Epithelial cell of esophagus (primary cell): ENCODE measurements around the gene DGKH.

ENCODE experiments used
- DNase-seq: peaks from one replicate; pipeline ENCODE4 v3.0.0; 2010; ENCODE audit warnings: low read depth
- H3K4me3 ChIP-seq: 2 replicates; pipeline ENCODE4 v1.5.1; 2011; ENCODE audit warnings: mild to moderate bottlenecking, low read length, control low read depth
- TF ChIP-seq, protein P1 (sequence below): IDR thresholded peaks from 2 replicates; pipeline ENCODE4 v1.5.1; 2011; ENCODE audit warnings: low read depth, mild to moderate bottlenecking, low read length, control low read depth, inconsistent platforms; ENCODE audit not compliant: insufficient read depth; ENCODE audit errors: missing control alignments

The DGKH gene

GRCh38 chr13:42228527-42228926 is 180.1 kb downstream of the DGKH start:
- TF ChIP-seq, protein P1, sequence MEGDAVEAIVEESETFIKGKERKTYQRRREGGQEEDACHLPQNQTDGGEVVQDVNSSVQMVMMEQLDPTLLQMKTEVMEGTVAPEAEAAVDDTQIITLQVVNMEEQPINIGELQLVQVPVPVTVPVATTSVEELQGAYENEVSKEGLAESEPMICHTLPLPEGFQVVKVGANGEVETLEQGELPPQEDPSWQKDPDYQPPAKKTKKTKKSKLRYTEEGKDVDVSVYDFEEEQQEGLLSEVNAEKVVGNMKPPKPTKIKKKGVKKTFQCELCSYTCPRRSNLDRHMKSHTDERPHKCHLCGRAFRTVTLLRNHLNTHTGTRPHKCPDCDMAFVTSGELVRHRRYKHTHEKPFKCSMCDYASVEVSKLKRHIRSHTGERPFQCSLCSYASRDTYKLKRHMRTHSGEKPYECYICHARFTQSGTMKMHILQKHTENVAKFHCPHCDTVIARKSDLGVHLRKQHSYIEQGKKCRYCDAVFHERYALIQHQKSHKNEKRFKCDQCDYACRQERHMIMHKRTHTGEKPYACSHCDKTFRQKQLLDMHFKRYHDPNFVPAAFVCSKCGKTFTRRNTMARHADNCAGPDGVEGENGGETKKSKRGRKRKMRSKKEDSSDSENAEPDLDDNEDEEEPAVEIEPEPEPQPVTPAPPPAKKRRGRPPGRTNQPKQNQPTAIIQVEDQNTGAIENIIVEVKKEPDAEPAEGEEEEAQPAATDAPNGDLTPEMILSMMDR: no peak
- DNase-seq: no peak
- no peak overlapping the region for H3K4me3 ChIP-seq

GRCh38 chr13:42229287-42229686 is 180.8 kb downstream of the DGKH start:
- DNase-seq: no peak
- TF ChIP-seq, protein P1: no peak
- no peak overlapping the region for H3K4me3 ChIP-seq

DNA sequence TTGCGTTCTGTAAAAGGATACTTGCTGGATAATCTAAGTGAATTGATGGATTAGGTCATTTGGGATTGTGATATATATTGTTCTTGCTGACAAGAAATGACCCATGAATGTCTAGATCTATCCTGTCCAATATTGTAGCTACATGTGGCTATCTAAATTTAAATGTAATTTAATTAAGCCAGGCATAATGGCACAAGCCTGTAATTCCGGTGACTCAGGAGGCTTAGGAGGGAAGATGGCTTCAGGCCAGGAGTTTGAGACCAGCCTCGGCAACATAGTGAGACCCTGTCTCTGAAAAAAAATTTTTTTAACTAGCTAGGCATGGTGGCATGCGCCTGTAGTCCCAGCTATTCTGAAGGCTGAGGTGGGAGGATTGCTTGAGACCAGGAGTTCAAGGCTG is 184.2 kb downstream of the DGKH start:
- no peak for DNase-seq
- TF ChIP-seq, protein P1: no peak
- no peak overlapping the region for H3K4me3 ChIP-seq

GRCh38 chr13:42233726-42234125 is 185.3 kb downstream of the DGKH start:
- no peak overlapping the region for H3K4me3 ChIP-seq
- no peak for DNase-seq
- TF ChIP-seq, protein P1: no peak

- no peak for DNase-seq
- TF ChIP-seq, protein P1: no peak
- H3K4me3 ChIP-seq: no peak overlapping the region
These were observed 190.7 kb downstream of the DGKH start for GRCh38 chr13:42239161-42239560.

DNA sequence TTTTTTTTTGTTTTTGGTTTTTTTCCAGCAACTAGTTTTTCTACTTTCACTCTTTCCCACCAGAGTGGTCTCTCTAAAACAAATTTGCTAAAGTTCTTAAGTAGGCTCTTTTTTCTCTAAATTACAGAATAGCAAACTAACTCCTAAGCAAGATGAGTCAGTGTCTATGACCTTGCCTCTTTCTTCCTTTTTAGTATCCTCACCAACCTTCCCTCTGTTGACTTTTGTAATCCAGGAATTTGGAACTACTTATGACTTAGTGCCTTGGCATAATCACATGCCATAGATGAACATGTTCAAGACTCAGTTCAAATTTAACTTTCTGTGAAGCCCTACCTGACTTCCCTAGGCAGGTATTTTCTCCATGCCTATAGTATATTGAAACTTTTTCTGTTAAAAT is 191.2 kb downstream of the DGKH start:
- DNase-seq: peak; percentile 32

DNA sequence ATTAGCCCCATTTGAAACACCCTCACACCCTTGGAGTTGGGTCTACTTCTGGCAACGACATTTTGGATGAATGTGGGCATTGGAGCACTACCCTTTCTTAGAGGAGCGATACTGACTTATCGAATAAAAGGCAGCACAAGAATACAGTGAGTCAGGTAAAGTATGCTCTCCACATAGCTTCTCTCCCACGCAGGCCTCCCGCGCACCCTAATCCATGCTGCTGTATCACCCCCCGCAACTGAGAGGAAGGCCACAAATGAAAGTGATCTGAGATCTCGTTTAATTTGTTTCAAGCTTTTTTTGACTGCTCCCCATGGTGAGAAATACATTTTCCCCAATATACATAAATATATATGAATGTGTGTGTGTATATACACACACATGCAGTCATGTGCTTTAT is 198.1 kb downstream of the DGKH start:
- no peak for DNase-seq
- TF ChIP-seq, protein P1: no peak
- H3K4me3 ChIP-seq: no peak overlapping the region

More for the DNA sequence above, 191.2 kb downstream of the DGKH start:
- no peak overlapping the region for H3K4me3 ChIP-seq
- TF ChIP-seq, protein P1: no peak
